ENCODE results near the gene POLR3C.
A peak's percentile ranks its signal among the peaks of the same experiment; 100 is the strongest.

POLR3C gene

DNA sequence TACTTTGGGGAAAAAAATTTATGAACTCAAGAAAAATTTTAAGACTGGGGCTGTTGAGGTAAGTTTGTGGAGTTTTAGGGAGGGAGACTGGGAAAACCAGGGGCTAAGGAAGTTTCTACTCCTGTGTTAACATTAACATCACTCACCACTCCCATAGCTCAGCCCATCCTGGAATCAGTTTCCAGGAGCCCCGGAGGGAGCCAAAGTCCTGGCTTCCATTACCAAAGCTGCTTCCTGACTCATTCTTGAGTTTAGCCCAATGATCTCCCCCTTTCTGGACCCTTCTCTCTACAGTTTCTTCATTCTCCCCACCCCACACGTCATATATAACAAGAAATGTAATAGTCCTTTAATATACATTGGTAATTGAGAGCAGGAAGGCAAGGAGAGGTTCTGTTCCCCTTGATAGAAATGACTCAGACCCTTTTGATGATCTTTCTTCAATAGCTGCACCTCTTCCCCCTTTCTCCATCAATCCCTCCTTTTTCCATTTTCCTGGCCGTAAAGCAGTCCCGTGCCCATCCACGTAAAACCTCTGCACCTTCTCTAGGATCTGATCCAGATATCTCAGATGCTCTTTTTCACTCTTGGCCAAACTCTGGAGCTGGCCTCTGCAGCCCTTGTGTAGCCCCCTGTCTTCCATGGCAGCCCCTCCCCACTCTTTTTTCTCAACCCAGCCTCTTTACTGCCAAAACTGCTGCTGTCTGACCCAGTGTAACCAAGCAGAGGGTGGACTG lies 39.5 kb downstream of the POLR3C start:
- TF ChIP-seq EZH2phosphoT487 (IDR thresholded peaks at IDR 0.05; ENCODE audit: low read depth) = no peak
- TF ChIP-seq, protein P1, sequence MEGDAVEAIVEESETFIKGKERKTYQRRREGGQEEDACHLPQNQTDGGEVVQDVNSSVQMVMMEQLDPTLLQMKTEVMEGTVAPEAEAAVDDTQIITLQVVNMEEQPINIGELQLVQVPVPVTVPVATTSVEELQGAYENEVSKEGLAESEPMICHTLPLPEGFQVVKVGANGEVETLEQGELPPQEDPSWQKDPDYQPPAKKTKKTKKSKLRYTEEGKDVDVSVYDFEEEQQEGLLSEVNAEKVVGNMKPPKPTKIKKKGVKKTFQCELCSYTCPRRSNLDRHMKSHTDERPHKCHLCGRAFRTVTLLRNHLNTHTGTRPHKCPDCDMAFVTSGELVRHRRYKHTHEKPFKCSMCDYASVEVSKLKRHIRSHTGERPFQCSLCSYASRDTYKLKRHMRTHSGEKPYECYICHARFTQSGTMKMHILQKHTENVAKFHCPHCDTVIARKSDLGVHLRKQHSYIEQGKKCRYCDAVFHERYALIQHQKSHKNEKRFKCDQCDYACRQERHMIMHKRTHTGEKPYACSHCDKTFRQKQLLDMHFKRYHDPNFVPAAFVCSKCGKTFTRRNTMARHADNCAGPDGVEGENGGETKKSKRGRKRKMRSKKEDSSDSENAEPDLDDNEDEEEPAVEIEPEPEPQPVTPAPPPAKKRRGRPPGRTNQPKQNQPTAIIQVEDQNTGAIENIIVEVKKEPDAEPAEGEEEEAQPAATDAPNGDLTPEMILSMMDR (IDR thresholded peaks at IDR 0.05; ENCODE audit: low read depth, low read length) = no peak
- H3K4me3 ChIP-seq (ENCODE audit: low read length) = no peak overlapping the region
- H3K27me3 ChIP-seq (ENCODE audit: low read depth, low read length) = peaks cover 37% of the 10 kb centered on the region
- no peak overlapping the region for H2AFZ ChIP-seq (ENCODE audit: low read depth, low read length)
- H3K9me3 ChIP-seq (ENCODE audit: insufficient read depth, low read length) = no peaks in the 10 kb centered on the region
- no peak overlapping the region for H3K27ac ChIP-seq (ENCODE audit: low read length)
- H4K20me1 ChIP-seq (ENCODE audit: insufficient read depth, low read length) = no peaks in the 10 kb centered on the region
- no peak overlapping the region for H3K4me2 ChIP-seq (ENCODE audit: low read length)
- no peaks in the 10 kb centered on the region for H3K36me3 ChIP-seq (replicated peaks; ENCODE audit: low read depth, low read length)
- no peaks in the 10 kb centered on the region for H3K79me2 ChIP-seq (ENCODE audit: low read length)
- H3K4me1 ChIP-seq (ENCODE audit: low read length) = peaks cover 5% of the 10 kb centered on the region
- H3K9ac ChIP-seq (ENCODE audit: low read length) = no peak overlapping the region

DNA sequence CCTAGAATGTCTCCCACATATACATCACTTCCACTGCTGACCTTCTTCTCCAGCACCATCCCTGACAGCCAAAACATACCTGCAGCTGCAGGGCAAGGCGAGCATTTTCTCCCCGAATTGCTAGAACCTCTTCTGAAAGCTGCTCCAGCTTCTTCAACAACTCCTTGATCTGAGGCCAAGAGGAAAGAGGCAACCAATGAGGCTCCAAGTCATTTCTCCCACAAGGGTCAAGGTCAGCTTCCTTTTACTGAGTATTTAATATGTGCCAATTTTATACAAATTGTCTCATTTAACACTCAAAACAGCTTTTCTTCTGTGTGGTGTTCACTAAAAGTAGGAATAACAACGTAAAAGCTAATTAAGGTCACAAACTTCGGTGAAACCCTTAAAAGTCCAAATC lies 44.2 kb downstream of the POLR3C start:
- Histone ChIP-seq H3K9me3 (ENCODE audit: insufficient read depth, low read length) (no peaks in the 10 kb centered on the region), H3K4me2 (ENCODE audit: low read length) (no peak overlapping the region), H3K4me3 (ENCODE audit: low read length) (no peak overlapping the region), H2AFZ (ENCODE audit: low read depth, low read length) (no peak overlapping the region), H3K79me2 (ENCODE audit: low read length) (no peaks in the 10 kb centered on the region), H3K4me1 (ENCODE audit: low read length) (peaks cover 9% of the 10 kb centered on the region), H3K27ac (ENCODE audit: low read length) (no peak overlapping the region), H3K27me3 (ENCODE audit: low read depth, low read length) (peaks cover 43% of the 10 kb centered on the region), H3K9ac (ENCODE audit: low read length) (no peak overlapping the region), H4K20me1 (ENCODE audit: insufficient read depth, low read length) (no peaks in the 10 kb centered on the region), H3K36me3 (replicated peaks; ENCODE audit: low read depth, low read length) (no peaks in the 10 kb centered on the region)
- TF ChIP-seq, protein P1 (IDR thresholded peaks at IDR 0.05; ENCODE audit: low read depth, low read length) = no peak
- TF ChIP-seq EZH2phosphoT487 (IDR thresholded peaks at IDR 0.05; ENCODE audit: low read depth) = no peak

DNA sequence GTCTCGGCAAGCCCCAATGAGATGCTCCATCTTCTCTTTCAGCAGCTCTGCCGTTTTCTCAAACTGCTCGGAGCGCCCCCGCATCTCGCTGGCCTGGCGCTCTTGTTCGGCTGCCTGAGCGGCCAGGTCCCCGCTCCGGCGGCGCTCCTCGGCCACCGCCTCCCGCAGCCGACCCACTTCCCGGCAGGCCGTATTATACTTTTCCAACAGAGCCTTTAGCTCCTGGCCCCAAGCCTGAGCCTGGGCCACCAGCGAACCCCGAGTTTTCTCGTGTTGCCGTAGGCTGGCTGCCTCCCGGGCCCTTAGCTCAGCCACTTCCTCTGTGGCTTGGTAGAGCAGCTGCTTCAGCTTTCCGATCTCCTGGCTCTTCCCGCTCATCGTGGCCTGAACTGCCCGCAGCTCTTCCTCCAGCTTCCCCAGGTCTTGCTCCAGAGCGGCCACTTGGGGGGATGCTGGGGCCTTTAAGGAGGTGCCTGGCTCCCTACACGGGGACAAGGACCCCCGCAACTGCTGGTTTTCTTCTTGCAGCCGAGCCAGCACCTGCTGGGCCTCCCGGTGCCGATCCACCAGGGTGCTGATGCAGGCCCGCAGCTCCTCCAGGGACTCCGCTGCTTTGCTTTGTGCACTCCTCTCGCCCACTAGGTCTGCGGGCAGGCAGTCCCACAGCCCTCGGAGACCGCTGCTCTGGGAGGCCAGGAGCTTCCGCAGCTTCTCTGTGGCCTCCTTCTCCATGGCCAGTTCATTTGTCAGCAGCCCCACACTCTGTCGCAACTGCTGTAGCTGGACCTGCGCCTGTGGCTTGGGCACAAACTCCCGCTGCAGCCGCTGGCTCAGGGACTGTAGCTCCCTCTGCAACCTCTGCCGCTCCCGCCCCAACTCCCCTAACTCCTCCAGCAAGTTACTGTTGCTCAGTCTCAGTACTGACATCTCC lies 48.3 kb downstream of the POLR3C start:
- Histone ChIP-seq H3K4me3 (ENCODE audit: low read length) (peak overlapping the region; percentile 82), H4K20me1 (ENCODE audit: insufficient read depth, low read length) (no peaks in the 10 kb centered on the region), H3K9ac (ENCODE audit: low read length) (peak overlapping the region; percentile 67), H3K4me1 (ENCODE audit: low read length) (peaks cover 9% of the 10 kb centered on the region), H3K79me2 (ENCODE audit: low read length) (no peaks in the 10 kb centered on the region), H3K27me3 (ENCODE audit: low read depth, low read length) (peaks cover 36% of the 10 kb centered on the region), H3K9me3 (ENCODE audit: insufficient read depth, low read length) (no peaks in the 10 kb centered on the region), H3K4me2 (ENCODE audit: low read length) (peak overlapping the region; percentile 95), H2AFZ (ENCODE audit: low read depth, low read length) (peak overlapping the region; percentile 99), H3K36me3 (replicated peaks; ENCODE audit: low read depth, low read length) (no peaks in the 10 kb centered on the region), H3K27ac (ENCODE audit: low read length) (no peak overlapping the region)
- TF ChIP-seq EZH2phosphoT487 (IDR thresholded peaks at IDR 0.05; ENCODE audit: low read depth) = no peak
- TF ChIP-seq, protein P1 (IDR thresholded peaks at IDR 0.05; ENCODE audit: low read depth, low read length) = peak; percentile 32; the same call in 1 of the 2 replicates

DNA sequence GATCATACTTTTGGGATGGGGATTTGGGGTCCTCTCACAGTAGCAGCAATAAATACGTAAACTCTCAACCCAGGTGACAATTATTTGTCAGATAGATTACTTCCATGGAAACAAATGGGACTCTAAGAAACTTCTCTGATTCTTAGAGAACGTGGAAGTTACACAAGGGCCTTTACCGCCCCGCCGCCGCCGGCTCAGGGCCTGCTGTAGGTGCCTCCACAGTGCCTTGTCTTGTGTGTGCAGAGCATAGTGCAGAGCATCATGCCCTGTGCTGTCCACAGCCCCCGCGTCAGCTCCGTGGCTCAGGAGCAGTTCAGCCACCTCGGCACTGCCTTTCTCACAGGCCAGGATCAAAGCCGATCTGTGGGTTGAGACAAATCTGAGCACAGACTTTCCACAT lies 50.6 kb downstream of the POLR3C start:
- Histone ChIP-seq H3K36me3 (replicated peaks; ENCODE audit: low read depth, low read length) (no peaks in the 10 kb centered on the region), H2AFZ (ENCODE audit: low read depth, low read length) (no peak overlapping the region), H3K9ac (ENCODE audit: low read length) (no peak overlapping the region), H4K20me1 (ENCODE audit: insufficient read depth, low read length) (no peaks in the 10 kb centered on the region), H3K27ac (ENCODE audit: low read length) (no peak overlapping the region), H3K4me3 (ENCODE audit: low read length) (no peak overlapping the region), H3K27me3 (ENCODE audit: low read depth, low read length) (peaks cover 31% of the 10 kb centered on the region), H3K4me2 (ENCODE audit: low read length) (no peak overlapping the region), H3K79me2 (ENCODE audit: low read length) (no peaks in the 10 kb centered on the region), H3K9me3 (ENCODE audit: insufficient read depth, low read length) (no peaks in the 10 kb centered on the region), H3K4me1 (ENCODE audit: low read length) (peaks cover 9% of the 10 kb centered on the region)
- TF ChIP-seq, protein P1 (IDR thresholded peaks at IDR 0.05; ENCODE audit: low read depth, low read length) = no peak

Data from OCI-LY3 (cell line).